HG03097 (cell line): ENCODE data around the gene CFAP46.
"Not testable (repeated sequence)": the region's sequence is repeated elsewhere in the genome, so short reads cannot be mapped to it uniquely, and the experiment has no call there.

Experiments
- ATAC-seq: cut with Tn5 transposase; IDR thresholded peaks from one replicate; pipeline ENCODE4 v1.9.1; 2021; ENCODE audit not compliant: unreplicated experiment, low FRiP score

Gene CFAP46

DNA sequence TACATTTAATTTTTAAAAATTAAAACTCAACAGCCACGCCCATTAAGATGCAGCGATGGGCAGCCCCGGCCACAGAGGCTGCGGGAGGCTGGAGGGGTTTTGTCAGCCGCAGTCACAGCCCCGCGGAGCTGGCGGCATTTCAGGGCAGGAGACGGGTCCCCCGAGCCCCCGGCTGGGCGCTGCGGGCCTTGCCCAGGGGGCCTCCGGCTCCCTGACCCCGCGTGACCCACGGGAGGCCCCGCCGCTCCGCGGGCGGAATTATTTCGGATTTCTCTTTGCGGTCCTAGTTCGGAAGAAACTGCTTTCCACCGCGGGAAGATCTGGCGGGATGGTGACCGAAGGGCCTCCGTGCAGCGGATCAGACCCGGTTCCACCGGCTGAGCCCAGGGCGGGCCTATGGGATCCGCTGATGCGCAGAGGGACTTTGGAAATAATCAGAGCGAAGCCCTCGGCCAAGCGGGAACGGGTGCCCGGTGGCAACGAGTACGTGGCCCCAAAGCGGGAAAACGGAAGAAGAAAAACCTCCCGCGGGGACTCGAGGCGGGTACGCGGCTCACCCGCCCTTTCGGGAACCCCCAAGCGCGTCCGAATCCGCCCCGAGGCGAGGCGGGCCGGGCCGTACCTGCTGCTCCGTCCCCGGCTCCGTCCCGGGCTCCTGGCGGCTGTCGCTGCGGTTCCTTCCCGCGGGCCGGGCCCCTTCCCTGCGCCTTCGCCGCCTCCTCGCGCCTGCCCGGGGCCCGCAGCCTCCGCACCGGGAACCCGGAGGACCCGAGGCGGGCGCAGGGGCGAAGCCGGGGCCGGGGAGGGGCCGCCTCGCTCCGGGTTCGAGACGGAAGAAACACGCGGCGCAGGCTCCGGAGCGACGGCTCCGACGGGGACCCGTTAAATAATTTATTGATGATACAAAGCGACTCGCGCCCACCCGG is 158.2 kb downstream of the CFAP46 start:
- no peak for ATAC-seq

DNA sequence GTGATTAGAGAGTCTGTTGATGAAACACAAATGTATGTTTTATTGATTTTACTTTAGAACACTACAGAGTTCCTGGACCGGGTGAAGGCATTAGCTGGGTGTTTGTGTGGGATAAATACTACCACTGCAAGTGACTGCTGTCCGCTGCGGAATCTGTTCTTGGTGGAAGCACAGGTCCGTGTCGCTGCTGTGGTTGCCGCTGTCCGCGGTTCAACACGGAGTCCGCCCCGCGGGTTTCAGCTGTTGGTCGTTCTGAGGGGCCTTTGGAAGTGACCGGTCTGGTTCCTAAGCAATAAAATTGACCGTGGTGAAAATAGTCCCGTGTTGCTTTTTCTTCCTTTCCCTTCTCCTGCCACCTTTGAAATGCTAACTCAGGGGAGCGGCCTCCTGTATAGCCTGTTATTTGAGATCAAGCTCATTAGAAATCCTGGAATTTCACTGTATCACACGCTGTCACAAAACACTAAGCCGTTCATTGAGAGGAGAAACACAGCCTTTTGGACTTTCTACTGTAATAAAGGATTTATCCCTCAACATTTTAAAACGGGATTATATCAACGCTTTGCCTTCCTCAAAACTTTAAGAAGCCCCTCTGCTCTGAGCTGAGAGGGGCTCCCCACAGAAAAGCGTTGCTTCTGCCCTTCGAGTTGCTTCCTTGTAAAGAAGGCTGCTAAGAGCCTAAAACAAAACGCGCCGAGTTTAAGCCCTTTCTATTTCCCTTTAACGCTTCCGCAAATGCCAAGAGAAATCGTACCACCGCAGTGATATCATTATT is 159.0 kb downstream of the CFAP46 start:
- no peak for ATAC-seq

DNA sequence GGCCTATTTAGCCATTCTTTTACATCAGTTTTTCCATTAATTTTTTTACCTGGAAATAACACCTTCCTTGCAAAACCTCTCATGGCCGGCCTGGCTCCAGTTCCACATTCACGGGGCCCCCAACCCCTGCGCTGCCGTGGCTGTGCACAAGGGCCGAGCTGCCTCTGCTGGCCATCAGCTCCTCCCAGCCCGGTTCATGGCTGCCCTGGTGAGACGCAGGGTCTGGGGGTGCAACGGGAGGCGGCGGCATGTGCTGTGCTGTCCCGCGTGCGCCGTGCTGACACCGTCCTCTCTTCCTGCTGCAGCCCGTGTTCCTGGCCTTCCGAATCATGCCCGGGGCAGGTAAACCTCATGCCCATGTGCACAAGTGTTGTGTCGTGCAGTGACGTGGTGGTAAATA is 160.8 kb downstream of the CFAP46 start:
- ATAC-seq = no peak

DNA sequence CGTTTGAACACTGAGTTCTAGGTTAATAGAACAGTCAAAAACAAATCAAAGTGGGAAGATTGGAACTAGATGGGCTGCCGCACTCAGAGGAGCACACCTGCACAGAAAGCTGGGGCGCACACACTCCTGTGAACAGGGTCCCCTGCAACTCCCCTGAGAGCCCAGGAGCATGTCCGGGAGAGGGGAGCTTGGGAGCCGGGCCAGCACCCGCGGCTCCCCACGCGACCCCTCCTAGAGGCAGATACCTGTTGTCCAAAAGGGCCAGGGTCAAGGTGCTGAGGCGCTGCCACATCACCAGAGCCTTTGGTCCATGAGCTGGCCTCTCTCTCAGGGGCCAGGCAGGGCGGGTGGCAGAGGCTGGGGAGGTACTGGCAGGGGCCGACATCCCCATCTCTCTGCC is 162.0 kb downstream of the CFAP46 start:
- ATAC-seq = no peak

DNA sequence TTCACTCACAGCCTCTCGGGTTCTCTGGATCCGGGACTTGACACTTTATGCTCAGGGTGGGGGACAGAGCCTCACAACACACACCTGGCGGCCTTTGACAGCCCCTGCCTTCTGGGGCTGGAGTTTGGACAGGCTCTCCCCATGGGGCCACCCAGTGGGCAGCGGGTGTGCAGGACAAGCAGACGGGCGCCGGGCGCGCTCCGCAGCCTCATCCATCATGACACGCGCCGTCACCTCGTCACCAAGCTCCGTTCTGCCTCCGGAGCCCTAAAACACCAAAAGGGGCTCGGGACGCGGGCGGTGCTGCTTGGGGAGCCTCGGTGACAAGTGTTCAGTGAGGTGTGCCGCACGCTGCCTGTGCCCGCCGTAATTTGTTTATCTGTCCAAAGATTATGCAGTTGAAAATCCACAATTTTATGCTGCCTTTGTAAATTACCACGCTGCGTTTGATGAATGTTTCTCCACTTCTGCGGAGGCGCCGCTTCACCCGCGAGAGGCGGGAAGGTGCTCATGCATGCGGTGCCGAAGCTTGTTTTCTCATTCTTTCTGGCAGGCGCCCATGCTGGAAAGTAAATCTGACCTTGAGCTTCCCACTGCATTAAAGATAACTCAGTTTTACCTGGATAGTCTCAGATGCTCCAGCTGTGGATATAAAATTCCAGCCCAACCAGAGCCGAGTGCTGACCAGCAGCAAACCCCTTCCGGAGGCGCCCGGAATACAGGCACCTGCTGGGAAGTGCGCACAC is 162.6 kb downstream of the CFAP46 start:
- ATAC-seq = no peak

DNA sequence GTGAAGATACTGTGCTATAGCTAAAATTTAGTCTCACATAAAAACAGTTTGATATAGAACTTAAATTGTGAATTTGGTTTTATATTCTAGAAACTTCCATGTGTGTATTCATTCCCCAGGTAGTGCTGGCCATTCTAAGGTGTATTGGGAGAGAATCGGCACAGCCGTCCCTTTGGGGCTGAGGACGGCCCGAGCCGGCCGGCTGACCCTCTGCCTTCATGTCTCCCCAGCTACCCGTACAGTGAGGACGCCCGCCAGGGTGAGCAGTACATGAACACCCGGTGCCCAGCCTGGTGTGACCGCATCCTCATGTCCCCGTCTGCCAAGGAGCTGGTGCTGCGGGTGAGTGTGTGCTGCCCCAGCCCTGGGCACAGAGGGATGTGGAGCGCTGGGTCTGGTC is 164.9 kb downstream of the CFAP46 start:
- ATAC-seq = no peak

DNA sequence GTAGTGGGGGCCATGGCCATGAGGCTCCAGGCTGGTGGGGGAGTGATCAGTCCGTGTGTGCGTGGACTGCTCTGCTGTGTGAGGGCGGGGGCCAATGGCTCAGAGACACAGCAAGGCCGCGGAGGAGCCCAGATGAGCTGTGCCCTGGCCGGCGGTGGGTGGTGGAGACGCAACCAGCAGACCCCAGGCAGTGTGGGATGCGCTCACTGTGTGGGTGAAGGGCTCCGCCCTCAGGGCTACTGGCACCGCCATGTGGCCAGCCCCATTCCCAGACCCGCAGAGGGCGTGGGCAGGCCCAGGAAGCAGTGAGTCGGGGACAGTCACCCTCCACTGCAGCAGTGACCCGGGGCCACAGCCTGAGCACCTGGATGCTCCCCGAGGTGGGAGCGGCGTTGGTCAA is 165.5 kb downstream of the CFAP46 start:
- no peak for ATAC-seq

DNA sequence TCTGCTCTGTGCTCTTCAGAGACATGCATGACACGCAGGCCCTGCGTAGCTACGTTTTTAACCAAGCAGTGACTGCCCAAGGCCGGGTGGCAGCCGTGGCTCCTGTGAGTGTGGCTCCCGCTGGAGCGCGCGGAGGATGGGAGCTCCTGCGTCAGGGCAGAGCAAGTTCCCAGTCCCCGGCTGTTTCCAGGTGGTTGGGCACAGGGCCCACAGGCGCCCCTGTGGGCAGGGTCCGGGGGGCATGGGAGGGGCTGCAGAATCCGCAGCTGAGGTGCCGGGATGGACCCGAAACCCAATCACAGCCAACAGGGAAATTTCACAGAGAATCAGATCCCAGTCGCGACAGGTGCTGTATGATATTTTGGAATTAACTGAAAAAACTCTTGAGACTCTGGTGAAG is 166.2 kb downstream of the CFAP46 start:
- ATAC-seq = no peak

DNA sequence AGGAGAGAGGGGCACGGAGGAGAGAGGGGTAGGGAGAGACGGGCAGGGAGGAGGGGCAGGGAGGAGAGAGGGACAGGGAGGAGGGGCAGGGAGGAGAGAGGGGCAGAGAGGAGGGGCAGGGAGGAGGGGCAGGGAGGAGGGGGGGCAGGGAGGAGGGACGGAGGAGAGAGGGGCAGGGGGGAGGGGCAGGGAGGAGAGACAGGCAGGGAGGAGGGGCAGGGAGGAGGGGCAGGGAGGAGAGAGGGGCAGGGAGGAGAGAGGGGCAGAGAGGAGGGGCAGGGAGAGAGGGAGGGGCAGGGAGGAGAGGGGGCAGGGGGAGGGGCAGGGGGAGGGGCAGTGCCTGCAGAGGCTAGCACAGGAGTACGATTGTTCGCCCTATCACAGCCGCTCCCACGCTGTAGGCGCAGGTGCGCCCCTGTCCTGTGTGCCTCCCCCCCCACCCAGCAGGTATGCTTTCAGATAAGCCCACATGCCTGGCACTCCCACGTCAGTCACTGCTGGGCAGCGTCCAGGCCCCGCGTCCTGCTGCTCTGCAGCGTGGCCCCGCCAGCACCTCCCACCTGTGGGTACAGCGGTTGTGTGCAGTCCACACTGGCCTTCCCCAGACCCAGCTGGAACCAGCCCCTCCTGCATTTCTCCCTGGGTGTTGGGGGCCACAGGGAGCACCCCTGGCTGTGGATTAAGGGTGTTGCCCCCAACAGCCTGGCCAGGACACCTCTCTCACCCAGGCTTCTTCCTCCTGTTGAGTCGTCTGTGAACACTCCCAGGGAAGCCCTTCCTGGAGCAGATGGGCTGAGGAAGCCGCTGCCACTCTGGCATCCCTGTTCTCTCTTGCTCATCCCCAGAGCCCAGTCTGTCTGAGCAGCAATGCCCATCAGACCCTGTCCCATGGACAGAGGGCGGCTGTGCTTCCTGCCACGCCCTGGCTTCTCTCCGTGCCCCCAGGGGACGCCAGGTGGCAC is 167.2 kb downstream of the CFAP46 start:
- no peak for ATAC-seq

DNA sequence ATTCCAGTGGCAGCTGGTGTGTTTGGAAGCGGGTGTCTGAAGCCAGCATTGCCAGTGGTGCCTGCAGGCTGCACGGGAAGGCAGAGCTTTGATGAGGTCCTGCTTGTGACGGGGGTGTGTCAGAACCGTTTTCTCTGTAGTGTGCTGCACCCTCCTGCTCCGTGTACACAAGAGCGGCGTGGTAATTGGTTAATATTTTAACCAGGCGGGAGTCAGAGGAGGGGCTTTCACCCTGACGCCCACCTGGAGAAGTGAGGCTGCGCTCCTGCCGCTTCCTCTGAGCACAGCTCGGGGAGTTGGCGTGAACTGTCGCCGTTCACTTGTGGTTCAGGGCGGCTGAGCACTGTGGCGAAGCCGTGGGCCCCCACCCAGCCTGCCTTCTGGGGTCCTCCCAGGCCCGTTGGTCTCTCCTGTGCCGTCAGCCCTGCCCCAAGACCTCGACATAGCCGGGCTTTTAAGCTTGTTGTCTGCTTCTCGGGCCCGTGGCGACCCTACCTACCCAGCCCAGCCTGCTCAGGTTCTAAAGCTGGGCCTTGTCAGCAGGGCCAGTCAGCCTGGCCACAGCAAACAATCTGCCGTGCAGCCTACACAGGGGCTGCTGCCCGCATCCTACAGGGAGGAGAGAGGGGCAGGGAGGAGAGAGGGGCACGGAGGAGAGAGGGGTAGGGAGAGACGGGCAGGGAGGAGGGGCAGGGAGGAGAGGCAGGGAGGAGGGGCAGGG is 168.0 kb downstream of the CFAP46 start:
- no peak for ATAC-seq

DNA sequence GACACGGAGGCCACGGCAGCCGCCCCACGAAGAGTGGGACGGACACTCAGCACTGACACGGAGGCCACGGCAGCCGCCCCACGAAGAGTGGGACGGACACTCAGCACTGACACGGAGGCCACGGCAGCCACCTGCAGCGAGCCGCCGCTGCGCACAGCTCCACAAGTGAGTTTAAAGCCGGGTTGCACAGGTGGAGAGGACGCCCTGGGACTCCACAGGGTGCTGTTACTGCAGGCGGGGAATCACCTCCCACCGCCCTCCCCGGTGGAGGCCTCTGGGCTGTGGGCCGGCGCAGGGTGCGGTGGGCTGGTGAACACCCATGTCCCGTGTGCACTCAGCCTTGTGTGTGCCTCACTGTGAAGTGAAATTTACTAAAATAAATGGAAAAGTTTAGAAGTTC is 169.6 kb downstream of the CFAP46 start:
- not testable (repeated sequence) for ATAC-seq

DNA sequence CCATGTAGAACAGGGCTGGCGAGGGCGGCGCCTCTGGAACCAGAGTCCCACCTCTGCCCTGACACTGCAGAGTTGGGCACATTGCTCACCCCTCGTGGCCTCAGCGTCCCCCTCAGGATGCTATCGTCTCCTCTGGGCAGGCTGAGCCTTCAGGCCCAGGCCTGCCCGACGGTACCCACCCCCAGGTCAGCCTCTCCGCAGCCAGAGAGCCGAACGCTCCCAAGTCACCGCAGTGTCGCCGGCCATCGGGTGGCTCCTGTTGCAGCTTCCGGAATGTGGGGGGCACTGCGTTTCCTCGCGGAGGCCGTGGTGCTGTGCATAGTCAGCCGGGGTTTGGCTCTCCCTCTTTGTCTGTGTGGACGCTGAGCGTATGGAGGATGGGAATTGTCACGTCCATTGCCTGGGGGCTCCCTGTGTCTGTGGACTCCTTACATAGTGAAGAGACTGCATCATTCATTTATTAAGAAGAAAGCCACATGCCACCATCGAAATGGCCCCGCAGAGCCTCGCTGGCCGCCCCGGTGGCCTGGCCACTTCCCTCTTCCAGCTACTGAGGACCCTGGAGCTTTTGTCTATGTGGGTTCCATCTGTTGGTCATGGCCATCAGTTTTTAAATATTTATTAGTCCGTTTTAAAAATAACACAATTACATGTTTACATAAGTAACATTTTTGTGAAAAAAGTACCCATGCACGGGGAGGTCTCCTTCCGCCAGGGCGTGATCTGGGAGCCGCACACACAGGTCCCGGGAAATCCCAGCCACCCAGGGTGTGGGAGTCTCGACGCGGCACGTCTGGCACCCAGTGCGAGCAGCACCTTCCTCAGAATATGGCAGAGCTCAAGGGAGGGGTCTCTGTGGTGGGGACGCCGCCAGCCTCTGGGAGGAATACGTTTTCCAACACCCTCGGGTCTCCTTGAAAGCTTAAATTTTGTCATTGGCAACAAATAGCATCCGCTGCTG is 172.0 kb downstream of the CFAP46 start:
- ATAC-seq = no peak

DNA sequence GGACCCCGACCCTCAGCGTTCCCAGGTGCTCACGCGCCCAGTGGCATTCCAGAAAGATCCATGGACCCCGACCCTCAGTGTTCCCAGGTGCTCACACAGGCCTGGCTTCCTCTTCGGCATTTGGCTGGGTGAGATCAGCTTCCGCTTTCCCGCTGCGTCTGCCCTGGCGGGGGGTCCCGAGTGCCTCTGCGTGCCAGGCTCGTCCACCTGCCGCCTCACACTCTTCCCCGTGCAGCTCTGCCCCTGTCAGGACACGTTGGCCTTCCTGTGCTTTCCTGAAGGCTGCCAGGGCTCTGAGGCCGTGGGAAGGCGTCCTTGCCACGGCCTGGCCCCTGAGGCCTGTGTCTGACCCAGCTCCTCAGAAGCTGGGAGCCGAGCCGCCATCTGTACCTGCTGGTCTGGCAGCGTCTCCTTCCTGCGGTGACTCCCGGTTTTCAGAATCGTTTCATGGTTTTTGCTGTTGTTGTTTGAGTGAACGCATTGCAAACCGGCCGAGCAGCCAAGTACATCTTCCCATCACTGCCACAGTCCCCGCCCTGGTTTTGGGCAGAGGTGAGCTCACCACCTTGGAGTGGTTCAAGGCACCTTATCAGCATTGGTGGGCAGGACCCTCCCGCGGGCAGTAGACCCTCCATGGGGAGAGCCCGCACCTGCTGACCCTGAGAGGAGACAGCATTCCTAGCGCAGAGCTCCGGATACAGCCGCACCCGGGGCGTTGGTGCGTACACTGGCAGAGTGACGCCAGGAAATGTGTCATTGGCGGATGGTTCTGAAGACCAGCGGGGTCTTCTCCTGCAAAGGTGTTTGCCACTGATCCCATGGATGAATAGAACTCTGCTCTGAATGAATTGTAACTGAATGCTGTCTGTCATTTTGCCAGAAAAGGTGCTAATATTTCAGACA is 173.8 kb downstream of the CFAP46 start:
- no peak for ATAC-seq

DNA sequence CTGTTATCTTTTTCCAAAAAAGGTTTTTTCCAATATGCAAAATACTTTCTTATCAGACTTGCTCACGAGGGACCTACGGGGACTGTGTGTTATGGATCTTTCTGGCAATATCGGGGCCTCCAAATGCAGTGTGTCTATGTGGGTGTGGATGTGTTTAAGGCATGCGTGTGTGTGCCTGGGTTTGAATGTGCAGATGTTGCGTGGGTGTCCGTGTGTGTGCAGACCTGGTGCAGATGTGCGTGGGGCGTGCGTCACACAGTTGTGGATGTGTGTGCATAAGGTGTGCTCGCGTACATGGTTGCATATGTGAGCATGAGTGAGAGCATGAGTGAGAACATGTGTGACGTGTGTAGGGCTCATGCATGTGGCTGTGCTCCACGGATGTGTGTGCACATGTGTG is 176.1 kb downstream of the CFAP46 start:
- ATAC-seq = no peak

DNA sequence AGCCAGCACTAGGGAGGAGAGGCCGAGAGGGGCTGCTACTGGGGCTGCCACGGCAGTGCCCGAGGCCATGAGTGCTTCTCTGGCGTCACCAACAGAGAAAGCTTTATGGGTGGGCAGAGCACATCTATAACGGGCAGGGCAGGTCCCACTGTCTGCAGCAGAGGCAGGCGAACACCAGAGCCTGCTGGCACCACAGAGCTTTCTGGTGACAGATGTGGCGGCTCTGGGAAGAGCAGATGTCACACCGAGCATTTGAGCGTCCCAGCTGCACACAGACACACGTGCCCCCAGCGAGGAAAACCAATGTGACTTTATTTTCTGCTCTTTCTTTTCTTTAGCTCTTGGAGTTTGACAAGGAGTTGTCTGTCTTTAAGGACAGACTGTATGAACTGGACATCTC is 176.9 kb downstream of the CFAP46 start:
- ATAC-seq = no peak

DNA sequence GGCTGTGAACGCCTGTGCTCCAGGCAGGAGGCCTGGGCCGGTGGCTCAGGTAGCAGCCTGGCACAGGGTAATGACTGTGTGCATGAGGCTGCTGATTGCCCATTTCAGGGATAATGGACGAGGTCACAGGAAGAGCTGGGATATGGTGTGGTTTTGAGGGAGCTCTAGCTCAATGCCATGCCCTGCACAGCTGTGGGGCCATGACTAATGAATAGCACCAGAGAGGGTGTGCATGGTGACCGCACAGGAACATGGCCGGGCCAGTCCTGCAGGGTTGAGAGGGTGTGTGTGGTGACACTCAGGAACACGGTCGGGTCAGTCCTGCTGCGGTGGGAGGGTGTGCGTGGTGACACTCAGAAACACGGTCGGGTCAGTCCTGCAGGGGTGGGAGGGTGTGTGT is 178.3 kb downstream of the CFAP46 start:
- ATAC-seq = no peak

DNA sequence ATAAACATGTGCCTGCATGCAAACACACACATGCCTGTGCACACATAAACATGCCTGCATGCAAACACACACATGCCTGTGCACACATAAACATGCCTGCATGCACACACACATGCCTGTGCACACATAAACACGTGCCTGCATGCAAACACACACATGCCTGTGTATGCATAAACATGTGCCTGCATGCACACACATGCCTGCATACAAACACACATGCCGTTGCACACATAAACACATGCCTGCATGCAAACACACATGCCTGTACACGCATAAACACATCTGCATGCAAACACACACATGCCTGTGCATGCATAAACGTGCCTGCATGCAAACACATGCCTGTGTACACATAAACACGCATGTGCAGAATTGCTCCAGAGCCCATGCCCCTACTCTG is 178.8 kb downstream of the CFAP46 start:
- no peak for ATAC-seq
